SK-N-SH (cell line): ENCODE measurements around the gene SMIM44. TPM values are rescaled to one million over a fixed set of nuclear protein-coding genes. Genes with fewer than 3 reads are reported as not detected.
"Not testable (repeated sequence)": the region's sequence is repeated elsewhere in the genome, so short reads cannot be mapped to it uniquely, and the experiment has no call there.

Experiments
- CTCF ChIA-PET: fragments of 300-600, 350-600 bp; formaldehyde crosslinking; extraction: SDS; loops from one replicate; lab custom pipeline; 2021; lab: Yijun Ruan, JAX
- POLR2A ChIA-PET: fragments of 350-600 bp; sonication (Branson Sonifier 250); formaldehyde crosslinking; extraction: SDS; loops from one replicate; lab custom pipeline; 2020; ENCODE audit warnings: antibody characterized with exemption, inconsistent platforms; lab: Yijun Ruan, JAX
- DNase-seq: peaks from one replicate; pipeline ENCODE4 v3.0.0; 2012
- H2AFZ ChIP-seq: fragments of 200-600 bp; sonication (generic); 2 replicates; pipeline ENCODE4 v1.8.1; 2016; ENCODE audit warnings: antibody characterized with exemption, mild to moderate bottlenecking, low read depth
- H3F3A ChIP-seq: fragments of 200-600 bp; sonication (generic); replicated peaks from 2 replicates; pipeline ENCODE3; 2016; ENCODE audit warnings: antibody characterized with exemption, mild to moderate bottlenecking; ENCODE audit not compliant: insufficient read depth
- H3K27ac ChIP-seq, 2 experiments: fragments of 200-500 bp in 1 of 2; fragments of 200-600 bp in 1 of 2; sonication (Bioruptor generic) in 1 of 2; sonication (generic), shearing (Covaris generic) in 1 of 2; 2 replicates each; pipeline versions ENCODE4 v1.5.1 to v1.6.1; 2014 to 2016; ENCODE audit warnings: low read depth in 2 of 2, inconsistent platforms in 1 of 2, low read length in 1 of 2, mild to moderate bottlenecking in 1 of 2, mixed read lengths in 1 of 2
- H3K27me3 ChIP-seq: fragments of 200-600 bp; sonication (generic), shearing (Covaris generic); 2 replicates; pipeline ENCODE4 v1.6.1; 2016; ENCODE audit warnings: mixed run types; ENCODE audit not compliant: insufficient read depth
- H3K36me3 ChIP-seq, 2 experiments: fragments of 200-500 bp in 1 of 2; fragments of 200-600 bp in 1 of 2; sonication (Bioruptor generic) in 1 of 2; sonication (generic) in 1 of 2; replicated peaks in 1 of 2; 2 replicates each; pipeline versions ENCODE3 to v1.5.1; 2014 to 2016; ENCODE audit warnings: low read length in 1 of 2, mild to moderate bottlenecking in 1 of 2; ENCODE audit not compliant: insufficient read depth in 2 of 2, control insufficient read depth in 1 of 2
- H3K4me1 ChIP-seq, 2 experiments: fragments of 200-500 bp in 1 of 2; fragments of 200-600 bp in 1 of 2; sonication (Bioruptor generic) in 1 of 2; sonication (generic), shearing (Covaris generic) in 1 of 2; 2 replicates each; pipeline versions ENCODE4 v1.5.1 to v1.6.1; 2014 to 2016; ENCODE audit warnings: low read depth in 1 of 2, low read length in 1 of 2, mixed run types in 1 of 2; ENCODE audit not compliant: insufficient read depth in 2 of 2, control insufficient read depth in 1 of 2
- H3K4me2 ChIP-seq: fragments of 200-600 bp; sonication (generic), shearing (Covaris generic); 2 replicates; pipeline ENCODE4 v1.6.1; 2017; ENCODE audit warnings: mixed run types
- H3K4me3 ChIP-seq, 2 experiments: fragments of 200-500 bp in 1 of 2; fragments of 200-600 bp in 1 of 2; sonication (Bioruptor generic) in 1 of 2; sonication (generic), shearing (Covaris generic) in 1 of 2; 2 replicates each; pipeline versions ENCODE4 v1.5.1 to v1.8.1; 2014 to 2016; ENCODE audit warnings: low read depth in 2 of 2, inconsistent platforms in 1 of 2, low read length in 1 of 2, mild to moderate bottlenecking in 1 of 2, mixed read lengths in 1 of 2, moderate library complexity in 1 of 2
- H3K79me2 ChIP-seq: fragments of 200-600 bp; sonication (generic); 2 replicates; pipeline ENCODE4 v1.8.1; 2017; ENCODE audit warnings: mild to moderate bottlenecking; ENCODE audit not compliant: insufficient read depth
- H3K9ac ChIP-seq: fragments of 200-600 bp; sonication (generic); 2 replicates; pipeline ENCODE4 v1.6.1; 2017; ENCODE audit warnings: mixed run types
- H3K9me2 ChIP-seq: fragments of 200-600 bp; sonication (generic); 2 replicates; pipeline ENCODE4 v1.6.1; 2017; ENCODE audit warnings: mixed run types
- H3K9me3 ChIP-seq: fragments of 200-600 bp; sonication (generic); 2 replicates; pipeline ENCODE4 v1.6.1; 2017; ENCODE audit warnings: mixed run types, mild to moderate bottlenecking, moderate library complexity
- H4K20me1 ChIP-seq: fragments of 200-600 bp; sonication (generic); 2 replicates; pipeline ENCODE4 v1.6.1; 2017; ENCODE audit warnings: mild to moderate bottlenecking, mixed run types; ENCODE audit not compliant: insufficient read depth
- CHD2 ChIP-seq: fragments of 150-350 bp; IDR thresholded peaks from 2 replicates; pipeline ENCODE4 v1.6.1; 2018; ENCODE audit warnings: low read length; ENCODE audit not compliant: partially characterized antibody
- CTCF ChIP-seq: fragments of 200-600 bp; sonication (generic); IDR thresholded peaks from 2 replicates; pipeline ENCODE4 v1.6.1; 2017; ENCODE audit warnings: antibody characterized with exemption, mild to moderate bottlenecking, moderate library complexity
- ELF1 ChIP-seq: IDR thresholded peaks from 2 replicates; pipeline ENCODE4 v1.4.0; 2012
- FOSL2 ChIP-seq: IDR thresholded peaks from 2 replicates; pipeline ENCODE4 v1.4.0; 2012; ENCODE audit warnings: low read depth, mild to moderate bottlenecking, moderate library complexity, borderline replicate concordance
- FOXJ3 ChIP-seq: sonication (generic); formaldehyde crosslinking; IDR thresholded peaks from 2 replicates; pipeline ENCODE4 v1.5.1; 2020; ENCODE audit warnings: mild to moderate bottlenecking, missing genetic modification reagents
- GABPA ChIP-seq: IDR thresholded peaks from 2 replicates; pipeline ENCODE4 v1.4.0; 2012; ENCODE audit warnings: low read depth, mild to moderate bottlenecking
- GATA2 ChIP-seq: sonication (generic); formaldehyde crosslinking; IDR thresholded peaks from 2 replicates; pipeline ENCODE4 v1.5.0; 2020; ENCODE audit warnings: mild to moderate bottlenecking, missing genetic modification reagents
- IRF3 ChIP-seq: fragments of 150-350 bp; IDR thresholded peaks from 2 replicates; pipeline ENCODE4 v1.6.1; 2016; ENCODE audit warnings: mild to moderate bottlenecking, low read depth, low read length
- JUND ChIP-seq: IDR thresholded peaks from 2 replicates; pipeline ENCODE4 v1.4.0; 2012
- MAX ChIP-seq: IDR thresholded peaks from 2 replicates; pipeline ENCODE4 v1.4.0; 2012; ENCODE audit warnings: low read depth
- NFIC ChIP-seq: IDR thresholded peaks from 2 replicates; pipeline ENCODE4 v1.4.0; 2012; ENCODE audit warnings: borderline replicate concordance
- NRF1 ChIP-seq: IDR thresholded peaks from 2 replicates; pipeline ENCODE4 v1.6.1; 2012; ENCODE audit warnings: low read depth, mild to moderate bottlenecking, low read length
- PBX3 ChIP-seq: IDR thresholded peaks from 2 replicates; pipeline ENCODE4; 2012
- RCOR1 ChIP-seq: fragments of 150-350 bp; IDR thresholded peaks from 2 replicates; pipeline ENCODE4 v1.6.1; 2017; ENCODE audit warnings: antibody characterized with exemption, low read length
- RFX5 ChIP-seq: IDR thresholded peaks from 2 replicates; pipeline ENCODE4 v1.6.1; 2012; ENCODE audit warnings: mild to moderate bottlenecking, improper control_type of control experiment, low read length
- RXRA ChIP-seq: IDR thresholded peaks from 2 replicates; pipeline ENCODE4 v1.4.0; 2012; ENCODE audit warnings: low read depth, mild to moderate bottlenecking, borderline replicate concordance
- TCF12 ChIP-seq: IDR thresholded peaks from 2 replicates; pipeline ENCODE4 v1.4.0; 2012
- YY1 ChIP-seq: IDR thresholded peaks from 2 replicates; pipeline ENCODE4 v1.4.0; 2012; ENCODE audit warnings: low read depth, mild to moderate bottlenecking
- WGBS: methylation state at CpG from one replicate; pipeline ENCODE4 v1.1.6; 2017; ENCODE audit warnings: low lambda C conversion rate; 5-methylcytosine and 5-hydroxymethylcytosine counted together
- polyA plus RNA-seq, 3 experiments: library from polyadenylated mRNA; depleted of rRNA; stranded (reverse); fragments of >200 nt; gene quantifications; 2 replicates each; pipeline ENCODE4 v1.2.3, GENCODE V29; 2012

SMIM44 gene
- polyA plus RNA-seq, 1 of the 3 experiments (the other 2 are of a cell fraction): not detected

GRCh38 chr19:3530389-3530788 lies 47.1 kb upstream of the SMIM44 start:
- WGBS: 98% methylated on average over 12 of the region's 12 CpGs
- POLR2A ChIA-PET: no interaction called here

GRCh38 chr19:3529299-3529698 lies 46.1 kb upstream of the SMIM44 start:
- H3K27me3 ChIP-seq, POLR2A ChIA-PET, H3K27ac ChIP-seq, H3K4me3 ChIP-seq, CTCF ChIA-PET, H3K4me1 ChIP-seq, H3K9me3 ChIP-seq, H4K20me1 ChIP-seq, H2AFZ ChIP-seq, H3K9me2 ChIP-seq, H3K79me2 ChIP-seq, H3F3A ChIP-seq, H3K4me2 ChIP-seq, DNase-seq, H3K9ac ChIP-seq: not testable (repeated sequence)
- peaks cover 4 to 45% of the 10 kb centered on the region in 2 experiments for H3K36me3 ChIP-seq
- over 99% methylated on average over 7 of the region's 7 CpGs for WGBS

More at GRCh38 chr19:3530389-3530788, 47.1 kb upstream of the SMIM44 start:
- H4K20me1 ChIP-seq: peaks cover 3% of the 10 kb centered on the region; the same call in 1 of the 2 replicates
- no peaks in the 10 kb centered on the region for H3K79me2 ChIP-seq
- H3K9me2 ChIP-seq: no peaks in the 10 kb centered on the region
- CTCF ChIA-PET: no interaction called here
- TF ChIP-seq IRF3: no peak
- no peak overlapping the region for H3K27ac ChIP-seq
- no peaks in the 10 kb centered on the region for H3K9me3 ChIP-seq
- H3K9ac ChIP-seq: no peak overlapping the region
- no peaks in the 10 kb centered on the region for H3K4me1 ChIP-seq
- peaks cover 4 to 50% of the 10 kb centered on the region in 2 experiments for H3K36me3 ChIP-seq
- no peak overlapping the region for H3K4me2 ChIP-seq
- no peak overlapping the region for H3K4me3 ChIP-seq
- no peaks in the 10 kb centered on the region for H3K27me3 ChIP-seq
- DNase-seq: no peak
- no peak overlapping the region for H2AFZ ChIP-seq
- no peaks in the 10 kb centered on the region for H3F3A ChIP-seq

- ChIA-PET POLR2A (no interaction called here), CTCF (interaction anchor here (0.7 to 1.2 kb wide), 3 partner anchors 12 to 17 kb away, joined by 3 to 4 read pairs (median 3); no protein-coding TSS in a partner anchor)
- Histone ChIP-seq H3K36me3 (peaks cover 4 to 48% of the 10 kb centered on the region in 2 experiments), H3K4me3 (no peak overlapping the region), H3F3A (no peaks in the 10 kb centered on the region), H3K4me2 (no peak overlapping the region), H2AFZ (no peak overlapping the region), H3K27me3 (no peaks in the 10 kb centered on the region), H3K27ac (no peak overlapping the region), H3K79me2 (peaks cover 6% of the 10 kb centered on the region; the same call in 1 of the 2 replicates), H3K9ac (no peak overlapping the region), H3K9me3 (no peaks in the 10 kb centered on the region), H4K20me1 (peaks cover 7% of the 10 kb centered on the region; the same call in 1 of the 2 replicates), H3K9me2 (no peaks in the 10 kb centered on the region), H3K4me1 (no peaks in the 10 kb centered on the region)
- no peak for DNase-seq
- WGBS: 98% methylated on average over 20 of the region's 20 CpGs
- no peak for TF ChIP-seq RXRA
- no peak for TF ChIP-seq RFX5
- TF ChIP-seq JUND: no peak
- no peak for TF ChIP-seq GATA2
- TF ChIP-seq GABPA: no peak
- no peak for TF ChIP-seq CHD2
- TF ChIP-seq RCOR1: no peak
- no peak for TF ChIP-seq TCF12
- TF ChIP-seq FOXJ3 (CRISPR knock-in tag): no peak
- TF ChIP-seq CTCF: no peak
- TF ChIP-seq NFIC: no peak
- no peak for TF ChIP-seq PBX3
- TF ChIP-seq YY1: no peak
- no peak for TF ChIP-seq MAX
- no peak for TF ChIP-seq ELF1
- TF ChIP-seq NRF1: no peak
- no peak for TF ChIP-seq FOSL2
- TF ChIP-seq, all 33 proteins: peak for 0
Observed at GRCh38 chr19:3528539-3529211, 45.4 kb upstream of the SMIM44 start.
